Rectal smooth muscle tissue (tissue), 1 donor: ENCODE measurements around the gene EBF3.

Experiments used
- H3K27ac ChIP-seq: one replicate; pipeline ENCODE4 v1.7.0; 2013; ENCODE audit warnings: low read depth, low read length, inconsistent platforms
- H3K27me3 ChIP-seq: one replicate; pipeline ENCODE4 v1.7.0; 2013; ENCODE audit warnings: low read length; ENCODE audit not compliant: control insufficient read depth, insufficient read depth
- H3K36me3 ChIP-seq: one replicate; pipeline ENCODE4 v1.7.0; 2013; ENCODE audit warnings: low read length; ENCODE audit not compliant: control insufficient read depth, insufficient read depth
- H3K4me1 ChIP-seq: one replicate; pipeline ENCODE4 v1.7.0; 2013; ENCODE audit warnings: low read length; ENCODE audit not compliant: control insufficient read depth, insufficient read depth
- H3K4me3 ChIP-seq: one replicate; pipeline ENCODE4 v1.7.0; 2013; ENCODE audit warnings: low read length
- H3K9ac ChIP-seq: one replicate; pipeline ENCODE4 v1.7.0; 2013; ENCODE audit warnings: low read length

The EBF3 gene

GRCh38 chr10:129942936-129943715 lies 20.9 kb downstream of the EBF3 start:
- peaks cover 2% of the 10 kb centered on the region for H3K4me1 ChIP-seq

GRCh38 chr10:129942391-129942790 lies 21.7 kb downstream of the EBF3 start:
- no peaks in the 10 kb centered on the region for H3K27me3 ChIP-seq
- H3K27ac ChIP-seq = no peak overlapping the region
- H3K36me3 ChIP-seq = no peaks in the 10 kb centered on the region
- no peak overlapping the region for H3K9ac ChIP-seq
- no peak overlapping the region for H3K4me3 ChIP-seq
- H3K4me1 ChIP-seq = peaks cover 2% of the 10 kb centered on the region

More at GRCh38 chr10:129942936-129943715, 20.9 kb downstream of the EBF3 start:
- no peaks in the 10 kb centered on the region for H3K27me3 ChIP-seq
- H3K4me3 ChIP-seq = no peak overlapping the region
- H3K36me3 ChIP-seq = no peaks in the 10 kb centered on the region
- H3K27ac ChIP-seq = no peak overlapping the region
- H3K9ac ChIP-seq = no peak overlapping the region

GRCh38 chr10:129942019-129942277 lies 22.1 kb downstream of the EBF3 start:
- Histone ChIP-seq H3K9ac (no peak overlapping the region), H3K36me3 (no peaks in the 10 kb centered on the region), H3K27me3 (no peaks in the 10 kb centered on the region), H3K4me3 (no peak overlapping the region), H3K4me1 (peaks cover 2% of the 10 kb centered on the region), H3K27ac (no peak overlapping the region)

- Histone ChIP-seq H3K9ac (no peak overlapping the region), H3K27me3 (no peaks in the 10 kb centered on the region), H3K27ac (no peak overlapping the region), H3K4me3 (no peak overlapping the region), H3K36me3 (no peaks in the 10 kb centered on the region), H3K4me1 (peaks cover 2% of the 10 kb centered on the region)
Observed at GRCh38 chr10:129941199-129942018, 22.7 kb downstream of the EBF3 start.

- H3K4me1 ChIP-seq = no peaks in the 10 kb centered on the region
- no peaks in the 10 kb centered on the region for H3K36me3 ChIP-seq
- H3K27ac ChIP-seq = no peak overlapping the region
- H3K9ac ChIP-seq = no peak overlapping the region
- H3K27me3 ChIP-seq = no peaks in the 10 kb centered on the region
- no peak overlapping the region for H3K4me3 ChIP-seq
Observed at GRCh38 chr10:129940617-129941198, 23.4 kb downstream of the EBF3 start.

- Histone ChIP-seq H3K27ac (no peak overlapping the region), H3K4me3 (no peak overlapping the region), H3K9ac (no peak overlapping the region), H3K27me3 (no peaks in the 10 kb centered on the region), H3K36me3 (no peaks in the 10 kb centered on the region), H3K4me1 (no peaks in the 10 kb centered on the region)
Observed at GRCh38 chr10:129939416-129940275, 24.4 kb downstream of the EBF3 start.

- Histone ChIP-seq H3K4me3 (no peak overlapping the region), H3K27me3 (no peaks in the 10 kb centered on the region), H3K36me3 (no peaks in the 10 kb centered on the region), H3K9ac (no peak overlapping the region), H3K4me1 (no peaks in the 10 kb centered on the region), H3K27ac (no peak overlapping the region)
Observed at GRCh38 chr10:129938460-129938859, 25.6 kb downstream of the EBF3 start.

- no peaks in the 10 kb centered on the region for H3K36me3 ChIP-seq
- no peak overlapping the region for H3K9ac ChIP-seq
- no peaks in the 10 kb centered on the region for H3K27me3 ChIP-seq
- no peak overlapping the region for H3K27ac ChIP-seq
- no peaks in the 10 kb centered on the region for H3K4me1 ChIP-seq
- H3K4me3 ChIP-seq = no peak overlapping the region
Observed at GRCh38 chr10:129937351-129937751, 26.7 kb downstream of the EBF3 start.

GRCh38 chr10:129936923-129937300 lies 27.2 kb downstream of the EBF3 start:
- H3K36me3 ChIP-seq = no peaks in the 10 kb centered on the region
- H3K4me3 ChIP-seq = no peak overlapping the region
- H3K4me1 ChIP-seq = no peaks in the 10 kb centered on the region
- no peaks in the 10 kb centered on the region for H3K27me3 ChIP-seq
- no peak overlapping the region for H3K27ac ChIP-seq
- H3K9ac ChIP-seq = no peak overlapping the region

GRCh38 chr10:129936266-129936922 lies 27.7 kb downstream of the EBF3 start:
- no peaks in the 10 kb centered on the region for H3K36me3 ChIP-seq
- no peak overlapping the region for H3K4me3 ChIP-seq
- H3K27ac ChIP-seq = no peak overlapping the region
- H3K27me3 ChIP-seq = no peaks in the 10 kb centered on the region
- H3K4me1 ChIP-seq = no peaks in the 10 kb centered on the region
- no peak overlapping the region for H3K9ac ChIP-seq

- Histone ChIP-seq H3K36me3 (no peaks in the 10 kb centered on the region), H3K27ac (no peak overlapping the region), H3K27me3 (no peaks in the 10 kb centered on the region), H3K4me3 (no peak overlapping the region), H3K9ac (no peak overlapping the region), H3K4me1 (no peaks in the 10 kb centered on the region)
Observed at GRCh38 chr10:129935867-129936152, 28.3 kb downstream of the EBF3 start.
